Fibroblast of lung (primary cell): ENCODE measurements around the gene PRDM16. TPM values are rescaled to one million over a fixed set of nuclear protein-coding genes. Genes with fewer than 3 reads are reported as not detected.

Experiments
- DNase-seq, 2 donors: peaks; one replicate each; pipeline versions ENCODE4 v3.0.0 to v3.0.0-alpha.2; 2010; ENCODE audit warnings: low read depth in 2 of 2
- H2AFZ ChIP-seq: 2 replicates; pipeline ENCODE4 v1.5.1; 2012; ENCODE audit warnings: low read length, control low read depth, inconsistent platforms
- H3K27ac ChIP-seq: 2 replicates; pipeline ENCODE4 v1.5.1; 2011; ENCODE audit warnings: low read length, control low read depth; ENCODE audit not compliant: insufficient read depth
- H3K27me3 ChIP-seq: 2 replicates; pipeline ENCODE4 v1.5.1; 2011; ENCODE audit warnings: mild to moderate bottlenecking, low read length; ENCODE audit not compliant: control insufficient read depth, insufficient read depth
- H3K36me3 ChIP-seq: 2 replicates; pipeline ENCODE4 v1.5.1; 2011; ENCODE audit warnings: low read length; ENCODE audit not compliant: control insufficient read depth, insufficient read depth
- H3K4me1 ChIP-seq: 2 replicates; pipeline ENCODE4 v1.5.1; 2011; ENCODE audit warnings: low read length; ENCODE audit not compliant: control insufficient read depth, insufficient read depth; ENCODE audit errors: extremely low read depth
- H3K4me2 ChIP-seq: 2 replicates; pipeline ENCODE4 v1.5.1; 2011; ENCODE audit warnings: low read length, control low read depth; ENCODE audit not compliant: insufficient read depth; ENCODE audit errors: extremely low read depth
- H3K4me3 ChIP-seq, 4 experiments: fragments of 200-600 bp in 1 of 4; sonication (generic) in 1 of 4; replicated peaks in 1 of 4; 2 replicates each; pipeline ENCODE4 v1.5.1; 2011 to 2016; ENCODE audit warnings: low read length in 4 of 4, low read depth in 3 of 4, mild to moderate bottlenecking in 3 of 4, control low read depth in 2 of 4, inconsistent platforms in 1 of 4, mixed read lengths in 1 of 4; ENCODE audit not compliant: insufficient read depth in 1 of 4; ENCODE audit errors: control extremely low read depth in 1 of 4
- H3K79me2 ChIP-seq: 2 replicates; pipeline ENCODE4 v1.5.1; 2012; ENCODE audit warnings: mild to moderate bottlenecking, low read length, inconsistent platforms; ENCODE audit not compliant: control insufficient read depth, insufficient read depth
- H3K9ac ChIP-seq: 2 replicates; pipeline ENCODE4 v1.5.1; 2011; ENCODE audit warnings: mild to moderate bottlenecking, low read length, control low read depth; ENCODE audit not compliant: insufficient read depth
- H3K9me3 ChIP-seq: 2 replicates; pipeline ENCODE4 v1.5.1; 2012; ENCODE audit warnings: low read depth, low read length; ENCODE audit not compliant: control insufficient read depth, insufficient read depth
- H4K20me1 ChIP-seq: 2 replicates; pipeline ENCODE4 v1.5.1; 2011; ENCODE audit warnings: low read length; ENCODE audit not compliant: control insufficient read depth, insufficient read depth; ENCODE audit errors: extremely low read depth
- CTCF ChIP-seq, 2 donors: IDR thresholded peaks in 1 of 2; conservative IDR thresholded peaks in 1 of 2; 1 replicate in 1 of 2; 2 replicates in 1 of 2; pipeline ENCODE4 v1.5.1; 2011 to 2012; ENCODE audit warnings: low read length in 2 of 2, control low read depth in 1 of 2, inconsistent platforms in 1 of 2, low read depth in 1 of 2, mild to moderate bottlenecking in 1 of 2
- EZH2 ChIP-seq: IDR thresholded peaks from 2 replicates; pipeline ENCODE4 v1.5.1; 2012; ENCODE audit warnings: low read length, control low read depth, mild to moderate bottlenecking; ENCODE audit errors: missing control alignments
- polyA plus RNA-seq, 2 donors: library from polyadenylated mRNA; depleted of rRNA in 1 of 2; stranded (reverse) in 1 of 2; unstranded in 1 of 2; fragments of >200 nt; gene quantifications; 2 replicates each; pipeline ENCODE4 v1.2.1, GENCODE V29; 2011 to 2012; ENCODE audit warnings: missing spikeins in 1 of 2
- total RNA-seq: library from RNA; depleted of rRNA; stranded (reverse); fragments of >200 nt; gene quantifications from 2 replicates; pipeline ENCODE4 v1.2.1, GENCODE V29; 2014

Gene PRDM16
- total and polyA plus RNA-seq, 2 donors (not counting 1 experiment from before 2014, with no cell fraction given): 0.30 to 1.8 TPM

DNA sequence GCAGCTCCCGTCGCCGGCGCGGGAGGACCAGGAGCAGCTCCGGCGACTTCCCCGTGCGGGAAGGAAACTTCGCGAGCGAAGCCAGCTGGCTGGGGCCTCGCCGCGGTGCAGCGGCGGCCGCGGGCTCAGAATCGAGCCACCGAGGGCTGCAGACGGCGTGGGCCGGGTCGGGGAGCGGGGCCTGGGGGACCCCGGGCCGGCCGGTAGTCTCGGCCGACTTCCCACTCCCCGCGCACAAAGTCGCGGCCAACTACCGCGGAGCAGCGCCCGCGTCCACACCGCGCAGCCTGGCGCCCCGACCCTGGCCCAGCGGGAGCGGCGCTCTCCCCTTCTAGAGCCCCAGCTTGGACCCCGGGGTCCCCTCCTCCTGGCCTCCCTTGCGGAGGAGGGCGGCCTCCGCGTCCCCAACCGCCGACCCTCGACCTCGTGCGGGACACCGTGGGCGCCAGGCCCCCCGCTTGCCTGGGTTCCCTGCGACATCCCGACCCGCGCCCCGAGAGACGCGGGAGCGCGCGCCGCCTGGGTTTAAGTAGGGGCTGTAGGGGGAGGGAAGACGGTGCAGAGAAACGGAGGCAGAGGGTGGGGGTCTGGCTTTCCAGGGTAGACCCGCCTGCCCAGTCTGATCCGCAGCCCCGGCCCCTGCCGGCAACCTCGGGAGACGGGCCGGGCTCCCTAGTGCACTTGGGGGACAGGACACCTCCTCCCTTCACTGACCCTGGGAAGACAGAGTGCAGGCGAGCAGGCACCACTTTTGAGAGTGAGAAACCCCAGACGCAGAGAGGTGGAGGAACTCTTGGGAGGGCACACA is 4.7 kb downstream of the PRDM16 start:
- no peak overlapping the region for H3K4me3 ChIP-seq
- peak in 1 of 2 donors; percentile 14 for DNase-seq
- peak; percentile 24 for TF ChIP-seq EZH2
- no peak for TF ChIP-seq CTCF (conservative IDR thresholded peaks at IDR 0.05 in 1 of 2, IDR thresholded peaks at IDR 0.05 in 1 of 2; ENCODE audit: low read depth in 1 of 2, low read length in 2 of 2)
- no peaks in the 10 kb centered on the region for H3K27me3 ChIP-seq
- no peak overlapping the region for H3K9ac ChIP-seq
- no peaks in the 10 kb centered on the region for H3K4me1 ChIP-seq
- H3K79me2 ChIP-seq: no peaks in the 10 kb centered on the region
- H3K9me3 ChIP-seq: no peaks in the 10 kb centered on the region
- no peak overlapping the region for H2AFZ ChIP-seq
- H3K27ac ChIP-seq: no peak overlapping the region
- H4K20me1 ChIP-seq: no peaks in the 10 kb centered on the region
- H3K4me2 ChIP-seq: no peak overlapping the region
- no peaks in the 10 kb centered on the region for H3K36me3 ChIP-seq

DNA sequence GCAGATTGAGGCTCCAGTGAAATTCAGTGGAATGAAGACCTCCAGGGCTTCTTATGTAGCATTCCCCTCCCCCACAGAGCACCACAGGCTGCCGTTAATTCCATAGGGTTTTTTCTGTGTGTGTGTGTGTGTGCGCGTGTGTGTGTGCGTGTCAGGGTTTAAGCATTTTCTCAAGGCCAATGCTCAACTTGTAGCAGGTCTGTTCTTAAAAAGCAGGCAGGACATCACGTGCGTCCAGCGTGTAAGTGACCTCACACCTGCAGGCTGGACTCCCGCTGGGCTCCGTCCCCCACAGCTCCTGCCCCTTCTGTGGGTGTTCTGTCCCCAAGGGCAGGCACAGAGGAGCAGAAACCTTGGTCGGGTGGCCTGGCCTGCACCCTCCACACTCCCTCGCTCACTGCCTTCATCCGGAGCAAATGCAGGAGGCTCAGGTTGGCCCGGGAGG is 5.3 kb downstream of the PRDM16 start:
- no peak for TF ChIP-seq EZH2
- TF ChIP-seq CTCF (conservative IDR thresholded peaks at IDR 0.05 in 1 of 2, IDR thresholded peaks at IDR 0.05 in 1 of 2; ENCODE audit: low read depth in 1 of 2, low read length in 2 of 2): no peak
- H3K4me3 ChIP-seq: no peak overlapping the region
- H3K4me2 ChIP-seq: no peak overlapping the region
- no peaks in the 10 kb centered on the region for H3K27me3 ChIP-seq
- H3K4me1 ChIP-seq: no peaks in the 10 kb centered on the region
- no peaks in the 10 kb centered on the region for H3K79me2 ChIP-seq
- no peaks in the 10 kb centered on the region for H4K20me1 ChIP-seq
- H2AFZ ChIP-seq: no peak overlapping the region
- H3K27ac ChIP-seq: no peak overlapping the region
- no peaks in the 10 kb centered on the region for H3K36me3 ChIP-seq
- H3K9me3 ChIP-seq: no peaks in the 10 kb centered on the region
- DNase-seq: peak in 1 of 2 donors; percentile 25
- no peak overlapping the region for H3K9ac ChIP-seq

DNA sequence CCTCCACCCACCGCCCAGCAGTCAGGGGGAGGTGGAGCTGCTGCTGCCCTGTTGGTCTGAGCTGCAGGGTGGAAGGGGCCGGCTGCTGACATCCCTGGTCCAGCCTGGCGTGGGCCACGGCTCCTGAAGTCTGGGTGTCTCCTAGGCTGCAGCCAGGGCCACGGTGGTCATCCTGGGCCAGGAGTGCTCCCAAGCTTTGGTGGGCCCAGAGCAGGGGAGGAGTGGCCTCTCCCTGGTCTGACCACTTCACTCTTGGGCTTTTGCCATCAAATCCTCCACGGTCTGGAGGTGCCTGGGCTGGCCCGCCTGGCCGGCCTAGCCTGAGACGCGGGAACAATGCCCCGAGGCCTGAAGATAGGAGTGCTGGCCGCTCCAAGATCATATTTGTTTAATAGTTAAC is 5.8 kb downstream of the PRDM16 start:
- no peak overlapping the region for H3K4me3 ChIP-seq
- H3K79me2 ChIP-seq: no peaks in the 10 kb centered on the region
- no peaks in the 10 kb centered on the region for H3K4me1 ChIP-seq
- no peak overlapping the region for H3K9ac ChIP-seq
- DNase-seq: peak in 1 of 2 donors; percentile 32
- no peak for TF ChIP-seq CTCF (conservative IDR thresholded peaks at IDR 0.05 in 1 of 2, IDR thresholded peaks at IDR 0.05 in 1 of 2; ENCODE audit: low read depth in 1 of 2, low read length in 2 of 2)
- no peak for TF ChIP-seq EZH2
- no peaks in the 10 kb centered on the region for H3K9me3 ChIP-seq
- H3K27ac ChIP-seq: no peak overlapping the region
- H3K4me2 ChIP-seq: no peak overlapping the region
- no peak overlapping the region for H2AFZ ChIP-seq
- no peaks in the 10 kb centered on the region for H3K36me3 ChIP-seq
- H3K27me3 ChIP-seq: no peaks in the 10 kb centered on the region
- H4K20me1 ChIP-seq: no peaks in the 10 kb centered on the region
